Renal pelvis (tissue), 4 donors: ENCODE data around the gene PDE9A. TPM values are rescaled to one million over a fixed set of nuclear protein-coding genes. Genes with fewer than 3 reads are reported as not detected.

Experiments
- DNase-seq: peaks from one replicate; pipeline ENCODE4 v3.0.0-alpha.2; 2013
- polyA plus RNA-seq, 3 donors: library from polyadenylated mRNA; unstranded; fragments of 120-200 nt; gene quantifications; one replicate each; pipeline ENCODE4 v1.2.1, GENCODE V29; 2013; ENCODE audit not compliant: insufficient read length in 3 of 3

PDE9A gene
- polyA plus RNA-seq, 3 donors: 37.3 to 45.5 (median 44.0) TPM

DNA sequence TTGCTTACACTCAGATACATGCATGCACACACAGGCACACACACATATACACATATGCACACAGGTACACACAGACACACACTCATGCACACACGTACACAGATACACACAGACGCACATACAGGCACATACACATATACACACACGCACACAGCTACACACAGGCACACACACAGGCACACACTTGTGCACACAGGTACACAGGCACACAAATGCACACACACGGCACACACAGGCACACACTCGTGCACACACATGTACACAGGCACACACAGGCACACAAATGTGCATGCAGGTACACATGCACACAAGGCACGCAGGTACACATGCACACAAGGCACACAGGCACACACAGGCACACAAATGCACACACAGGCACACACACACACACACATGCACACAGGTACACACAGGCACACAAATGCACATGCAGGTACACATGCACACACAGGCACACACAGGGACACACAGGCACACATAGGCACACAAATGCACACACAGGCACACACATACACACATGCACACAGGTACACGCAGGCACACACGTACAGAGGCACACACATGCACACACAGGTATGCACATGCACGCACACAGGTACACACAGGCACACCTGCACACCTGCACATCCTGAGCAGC lies 115.9 kb downstream of the PDE9A start:
- no peak for DNase-seq

DNA sequence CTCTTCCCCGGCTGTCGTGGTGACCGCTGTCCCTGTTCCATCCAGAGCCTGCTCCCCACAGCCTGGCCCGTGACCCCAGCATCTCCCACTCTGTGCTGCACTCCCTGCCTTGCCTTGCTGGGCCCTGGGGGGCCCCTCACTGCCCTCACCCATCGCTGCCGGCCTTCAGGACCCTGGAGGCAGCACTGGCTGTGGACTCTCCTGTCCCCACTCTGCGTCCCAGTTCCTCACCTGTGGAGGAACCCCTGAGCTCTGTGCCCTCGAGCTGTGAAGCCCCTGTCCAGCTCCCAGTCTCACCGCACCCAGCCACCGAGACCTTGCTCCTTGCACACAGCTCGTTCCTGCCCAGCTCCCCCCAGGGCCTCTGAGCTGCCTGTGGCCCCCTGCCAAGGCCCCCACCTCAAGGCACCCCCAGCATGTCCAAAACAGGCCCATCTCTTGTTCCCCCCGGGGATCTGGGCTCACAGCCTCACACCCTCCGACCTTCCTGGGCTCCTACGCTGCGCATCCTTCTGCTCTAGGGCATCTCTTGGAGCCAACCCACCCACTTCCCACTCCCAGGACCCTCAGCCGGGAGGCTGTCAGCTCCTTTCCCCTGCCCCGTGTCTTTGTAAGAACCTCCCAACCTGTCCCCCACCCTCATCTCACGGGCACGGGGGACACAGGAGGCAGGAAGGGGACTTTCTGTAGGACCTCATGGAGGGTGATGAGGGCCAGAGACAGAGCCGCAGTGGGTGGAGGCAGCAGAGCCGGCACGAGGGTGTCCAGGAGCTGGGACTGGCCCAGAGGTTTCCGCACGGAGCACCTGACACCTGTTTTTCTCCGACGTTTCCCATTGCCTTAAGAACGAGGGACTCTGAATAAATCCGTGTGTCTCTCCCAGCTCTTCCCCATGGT lies 116.6 kb downstream of the PDE9A start:
- no peak for DNase-seq

DNA sequence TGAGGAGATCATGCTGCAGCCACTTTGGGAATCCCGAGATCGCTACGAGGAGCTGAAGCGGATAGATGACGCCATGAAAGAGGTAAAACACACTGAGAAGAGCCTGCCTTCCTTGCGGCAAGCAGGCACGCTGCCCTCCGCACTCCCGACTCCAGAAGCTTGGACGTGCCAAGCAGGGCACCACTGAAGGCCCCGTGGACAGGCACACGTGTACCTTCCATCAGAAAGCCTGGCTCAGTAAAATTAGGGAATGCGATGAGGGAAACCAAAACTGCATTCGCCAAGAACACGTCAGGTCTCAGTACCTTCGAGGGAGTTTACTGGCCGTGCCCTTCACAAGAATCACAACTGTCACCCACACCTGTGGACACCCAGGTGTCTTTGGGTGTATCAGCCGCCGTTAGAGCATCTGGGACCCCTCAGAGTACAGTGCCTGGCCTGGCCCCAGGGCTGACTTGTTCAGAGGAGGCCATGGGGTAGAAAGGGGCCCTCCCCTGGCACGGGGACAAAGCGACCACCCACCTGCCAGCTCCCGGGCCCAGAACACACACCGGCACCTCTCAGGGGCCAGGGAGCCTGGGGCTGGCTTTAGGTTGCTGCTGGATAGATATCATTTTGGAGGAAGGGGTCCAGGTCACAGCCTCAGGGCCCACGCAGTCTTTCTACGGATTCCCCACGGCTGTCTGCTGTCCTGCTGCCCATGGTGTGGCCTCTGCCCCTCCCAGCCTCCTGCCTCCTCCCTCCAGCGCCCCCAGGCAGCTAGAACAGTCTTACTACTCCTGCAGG lies 117.5 kb downstream of the PDE9A start:
- no peak for DNase-seq

DNA sequence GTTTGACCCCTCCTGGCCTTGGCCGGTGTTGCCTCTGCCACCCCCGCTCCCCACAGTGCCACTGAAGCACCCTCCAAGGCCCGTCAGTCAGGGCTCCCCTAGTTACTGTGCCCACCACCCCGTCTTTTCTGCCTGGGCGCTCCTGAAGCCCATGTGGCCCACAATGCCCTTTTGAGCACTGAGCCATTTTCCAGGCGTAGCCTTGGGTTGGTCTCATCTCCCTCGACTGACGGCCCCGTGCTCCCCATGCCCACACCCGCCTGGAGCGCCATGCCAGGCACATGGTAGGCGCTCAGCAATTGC lies 118.0 kb downstream of the PDE9A start:
- DNase-seq: no peak

DNA sequence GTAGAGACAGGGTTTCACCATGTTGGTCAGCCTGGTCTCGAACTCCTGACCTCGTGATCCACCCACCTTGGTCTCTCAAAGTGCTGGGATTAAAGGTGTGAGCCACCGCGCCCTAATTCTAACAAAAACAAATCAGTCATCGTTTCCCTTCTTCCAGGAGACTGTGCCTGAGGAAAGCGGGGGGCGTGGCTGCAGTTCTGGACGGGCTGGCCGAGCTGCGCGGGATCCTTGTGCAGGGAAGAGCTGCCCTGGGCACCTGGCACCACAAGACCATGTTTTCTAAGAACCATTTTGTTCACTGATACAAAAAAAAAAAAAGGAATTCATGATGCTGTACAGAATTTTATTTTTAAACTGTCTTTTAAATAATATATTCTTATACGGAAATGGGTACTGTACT lies 121.7 kb downstream of the PDE9A start:
- no peak for DNase-seq

DNA sequence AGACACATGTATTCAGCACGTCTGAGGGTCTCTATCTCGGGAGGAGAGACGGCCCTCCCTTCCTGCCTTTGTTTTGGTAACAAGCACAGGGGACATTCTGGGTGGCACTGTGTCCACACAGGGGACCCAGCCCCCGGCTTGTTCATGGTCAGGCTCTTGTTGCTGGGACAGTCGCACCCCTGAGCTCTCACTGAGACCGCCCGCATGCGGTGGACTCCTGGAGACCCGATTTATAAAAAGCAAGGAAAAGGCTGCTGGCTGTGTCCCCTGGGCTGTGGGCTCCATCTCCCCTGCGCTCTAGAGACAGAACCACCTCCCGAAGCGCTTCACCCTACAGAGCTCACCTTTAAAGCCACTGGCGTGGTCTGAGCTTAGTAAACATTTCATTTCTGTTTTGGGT lies 122.5 kb downstream of the PDE9A start:
- no peak for DNase-seq

DNA sequence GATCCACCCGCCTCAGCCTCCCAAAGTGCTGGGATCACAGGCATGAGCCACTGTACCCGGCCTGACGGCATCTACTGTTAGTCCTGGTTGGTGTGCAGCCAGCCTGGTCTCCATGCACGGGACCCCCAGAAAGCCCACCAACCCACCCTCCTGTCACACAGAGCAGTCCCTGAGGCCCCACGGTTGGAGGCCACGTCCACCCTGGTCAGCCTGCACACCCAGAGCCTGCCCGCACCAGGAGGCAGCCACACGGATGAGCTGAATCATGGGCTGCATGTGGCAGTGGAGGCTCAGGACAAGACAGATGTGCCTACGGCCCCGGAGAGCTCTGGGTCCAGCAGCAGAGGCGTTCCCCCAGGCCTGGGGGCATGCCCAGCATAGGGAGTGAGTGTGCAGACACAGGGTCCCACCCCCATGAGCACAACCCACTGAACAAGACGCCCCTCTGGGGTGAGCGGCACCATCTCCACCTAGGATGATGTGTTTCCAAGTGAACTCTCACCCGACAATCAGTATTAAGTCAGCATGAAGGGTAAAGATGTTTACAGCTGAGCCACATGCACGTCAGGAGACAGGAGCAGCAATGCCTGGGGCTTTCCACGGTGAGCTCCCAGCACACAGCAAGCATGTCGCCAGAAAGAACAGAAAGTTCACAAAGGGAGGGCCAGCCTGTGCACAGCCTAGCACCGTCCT lies 123.8 kb downstream of the PDE9A start:
- DNase-seq: no peak

DNA sequence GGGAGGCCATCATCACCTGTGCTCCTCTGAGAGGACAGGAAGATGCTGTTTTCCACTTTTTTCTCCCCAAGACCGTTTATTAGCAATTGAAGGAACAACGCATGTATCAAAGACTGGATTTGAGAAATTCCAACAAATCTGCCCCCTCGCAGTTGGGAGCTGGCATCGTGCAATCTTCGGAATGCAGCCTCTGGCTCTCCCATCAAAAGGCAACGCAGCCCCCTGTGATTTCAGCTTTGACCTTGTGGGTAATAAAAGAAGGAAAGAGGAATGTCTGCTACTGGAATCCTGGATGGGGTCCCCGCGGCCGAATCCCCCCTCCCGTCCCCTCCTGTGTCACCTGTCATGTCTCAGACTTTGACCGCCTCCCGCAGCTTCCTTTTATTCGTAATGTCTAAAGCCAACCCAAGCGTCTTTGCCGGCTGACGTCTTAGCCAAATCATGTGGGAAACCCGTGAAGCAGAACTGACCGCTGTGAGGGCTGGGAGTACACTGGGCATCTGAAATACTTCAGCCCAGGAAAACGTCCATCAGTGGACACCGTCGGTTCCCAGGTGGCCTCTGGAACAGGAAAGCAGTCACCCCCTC lies 124.4 kb downstream of the PDE9A start:
- DNase-seq: peak; percentile 68

DNA sequence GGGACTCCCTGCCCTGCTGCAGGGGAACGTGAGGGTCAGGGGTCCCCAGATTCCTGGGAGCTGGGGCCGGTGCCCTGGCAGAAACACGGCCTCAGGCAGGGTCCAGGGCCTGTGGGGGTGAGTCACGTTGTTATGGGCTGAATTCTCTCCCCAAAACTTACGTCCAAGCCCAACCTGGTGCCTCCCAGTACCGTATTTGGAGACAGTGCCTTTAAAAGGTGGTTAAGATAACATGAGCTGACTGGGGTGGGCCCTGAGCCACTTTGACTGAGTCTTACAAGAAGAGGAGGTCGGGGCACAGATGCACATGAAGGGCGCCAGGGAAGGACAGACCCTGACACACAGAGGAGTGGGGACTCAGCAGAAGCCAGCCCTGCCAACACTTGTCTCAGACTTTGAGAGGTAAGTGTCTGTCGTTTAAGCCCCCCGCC lies 126.0 kb downstream of the PDE9A start:
- DNase-seq: no peak

DNA sequence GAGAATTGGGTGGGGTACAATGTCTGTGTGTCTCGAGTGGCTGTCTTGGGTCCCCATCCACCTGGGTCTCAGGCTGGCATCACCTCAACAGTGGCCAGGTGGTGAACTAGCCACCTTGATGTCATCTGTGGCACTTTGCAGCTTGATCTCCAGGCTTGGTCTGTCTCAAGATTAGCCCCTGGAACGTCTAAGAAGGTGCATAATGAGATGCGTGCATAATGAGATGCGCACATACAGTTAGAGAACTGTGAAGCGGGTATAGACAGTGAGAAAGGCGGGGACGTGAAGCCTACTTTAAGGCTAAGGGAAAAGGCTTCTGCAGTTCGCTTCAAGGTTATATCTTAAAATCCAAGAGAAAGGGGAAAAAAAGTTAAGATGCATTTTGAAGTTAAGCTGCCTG lies 127.2 kb downstream of the PDE9A start:
- no peak for DNase-seq

DNA sequence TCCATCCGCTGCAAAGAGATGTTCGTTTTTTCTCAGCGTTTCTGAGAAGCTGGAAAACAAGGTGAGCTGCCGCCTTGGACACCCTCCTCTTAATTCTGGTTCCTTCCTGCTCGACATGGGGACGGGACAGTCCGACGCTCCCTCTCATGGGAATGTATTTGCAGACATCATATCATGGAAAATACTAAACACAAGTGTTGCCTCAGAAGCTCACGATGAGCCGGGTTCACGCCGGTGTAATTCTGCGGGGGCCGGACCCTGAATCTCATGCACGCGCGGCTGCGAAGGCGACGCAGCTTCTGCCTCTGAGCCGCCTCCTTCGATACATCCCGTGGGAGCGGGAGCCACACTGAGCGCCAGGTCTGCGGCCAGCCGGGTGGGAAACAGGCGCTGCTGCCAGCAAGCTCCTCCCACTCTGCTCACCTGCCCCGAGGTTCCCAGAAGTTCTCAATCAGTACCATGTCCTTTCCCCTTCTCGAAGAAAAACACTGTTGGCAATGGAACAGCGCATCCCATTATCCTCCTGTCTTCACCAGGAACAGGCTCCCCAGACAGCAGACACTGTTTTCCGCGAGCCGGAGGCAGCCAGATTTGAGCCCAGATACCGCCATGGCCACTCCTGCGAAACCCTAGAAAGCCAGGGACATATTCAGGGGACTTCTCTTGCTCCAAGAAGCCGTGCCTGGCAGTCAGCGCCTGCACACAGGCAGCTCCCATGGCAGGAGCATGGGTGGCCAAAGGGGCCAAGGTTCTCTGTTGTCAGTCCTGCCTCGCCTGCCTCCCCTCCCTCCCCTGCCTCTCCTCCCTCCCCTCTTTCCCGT lies 127.9 kb downstream of the PDE9A start:
- DNase-seq: no peak

DNA sequence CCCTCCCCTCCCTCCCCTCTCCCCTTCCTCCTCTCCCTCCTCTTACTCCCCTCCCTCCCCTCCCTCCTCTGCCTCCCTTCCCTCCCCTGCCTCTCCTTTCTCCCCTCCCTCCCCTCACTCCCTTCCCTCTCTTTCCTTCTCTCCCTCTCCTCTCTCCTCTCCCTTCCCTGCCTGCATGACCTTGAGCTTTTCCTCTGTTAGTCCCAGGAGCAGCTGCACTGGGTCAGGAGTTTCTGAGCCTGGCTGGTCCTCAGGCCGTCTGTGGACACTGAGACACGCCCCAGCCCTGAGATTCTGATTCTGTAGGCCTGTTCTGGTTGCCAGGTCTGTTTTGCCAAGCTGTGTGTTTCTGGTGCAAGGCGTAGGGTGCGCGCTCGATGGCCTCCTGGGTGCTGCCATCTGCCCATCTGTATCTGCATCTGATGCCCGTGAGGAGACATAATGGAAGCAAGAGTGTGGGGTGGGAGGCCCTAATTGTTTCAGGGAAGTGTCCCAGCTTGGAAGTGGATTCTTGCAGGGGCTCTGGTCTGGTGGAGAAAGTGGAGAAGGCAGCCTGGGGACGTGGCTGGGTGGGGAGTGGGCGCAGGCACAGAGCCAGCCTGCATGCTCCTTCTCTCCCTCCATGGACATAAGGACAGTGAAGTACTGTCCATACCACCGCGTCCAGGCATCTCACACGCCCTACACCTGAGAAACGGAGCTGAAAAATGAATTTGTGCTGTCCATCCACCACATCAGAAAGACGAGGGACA lies 128.7 kb downstream of the PDE9A start:
- no peak for DNase-seq

DNA sequence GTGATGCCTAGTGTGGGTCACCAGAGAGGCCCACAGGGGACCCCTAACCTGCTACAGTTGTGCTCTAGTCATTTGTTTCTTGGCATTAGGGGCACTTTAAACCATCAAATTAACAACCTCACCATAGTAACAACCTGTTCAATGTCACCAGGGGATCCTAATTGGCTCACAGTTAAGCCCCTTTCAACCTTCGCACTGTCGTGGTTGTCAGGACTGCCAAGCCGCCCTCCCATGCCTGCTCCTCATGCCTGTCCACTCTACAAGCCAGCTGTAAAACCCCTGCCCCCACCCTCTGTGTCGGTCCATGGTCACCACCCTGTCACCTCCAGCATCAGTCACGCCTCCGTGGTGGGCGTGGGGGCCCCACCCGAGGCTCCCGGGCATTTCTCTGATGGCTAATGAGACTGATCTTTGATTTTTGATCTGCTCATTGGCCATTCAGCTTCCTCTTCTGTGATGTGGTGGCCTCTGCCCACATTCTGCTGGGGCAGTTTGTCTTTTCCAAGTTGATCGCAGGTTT lies 129.4 kb downstream of the PDE9A start:
- DNase-seq: no peak

DNA sequence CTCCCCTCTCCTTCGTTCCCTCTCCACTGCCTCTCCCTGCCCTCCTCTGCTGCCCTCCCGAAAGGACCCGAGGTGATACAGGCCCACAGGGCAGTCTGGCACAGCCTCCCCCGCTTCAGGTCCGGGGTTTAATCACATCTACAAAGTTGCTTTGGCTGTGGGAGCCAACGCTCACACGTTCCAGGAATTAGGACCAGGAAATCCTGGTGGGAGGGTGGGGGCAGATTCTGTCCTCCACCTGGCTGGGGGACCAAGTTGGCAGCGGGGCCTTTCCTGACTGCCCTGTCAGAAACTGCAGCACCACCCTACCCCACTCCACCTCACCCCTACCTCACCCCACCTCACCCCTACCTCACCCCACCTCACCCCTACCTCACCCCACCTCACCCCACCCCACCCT lies 130.9 kb downstream of the PDE9A start:
- no peak for DNase-seq

DNA sequence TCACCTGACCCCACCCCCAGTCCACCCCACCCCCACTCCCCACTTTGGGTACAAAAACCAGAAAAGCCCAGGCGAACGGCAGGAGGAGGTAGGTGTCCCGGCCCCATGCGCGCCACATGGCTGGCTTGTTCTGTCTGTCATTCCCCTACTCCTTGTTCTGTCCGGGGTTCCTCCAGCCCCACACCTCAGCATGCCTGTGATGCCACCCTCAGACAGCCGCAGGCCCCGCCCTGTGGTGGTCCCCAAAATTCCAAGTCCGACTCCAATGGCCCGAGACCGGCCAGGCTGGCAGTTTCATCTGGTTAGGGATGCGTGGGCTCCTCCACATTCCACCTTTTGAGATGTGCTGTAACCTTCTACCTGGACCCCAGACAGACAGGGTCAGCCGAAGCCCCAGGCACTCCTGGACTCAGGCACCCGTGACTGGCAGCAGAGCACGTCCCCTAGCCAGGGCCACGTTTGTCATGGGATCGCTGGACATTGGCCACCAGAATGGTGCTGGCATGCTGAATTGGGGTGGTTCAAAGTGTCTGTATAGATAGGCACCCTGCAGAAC lies 131.6 kb downstream of the PDE9A start:
- DNase-seq: no peak

DNA sequence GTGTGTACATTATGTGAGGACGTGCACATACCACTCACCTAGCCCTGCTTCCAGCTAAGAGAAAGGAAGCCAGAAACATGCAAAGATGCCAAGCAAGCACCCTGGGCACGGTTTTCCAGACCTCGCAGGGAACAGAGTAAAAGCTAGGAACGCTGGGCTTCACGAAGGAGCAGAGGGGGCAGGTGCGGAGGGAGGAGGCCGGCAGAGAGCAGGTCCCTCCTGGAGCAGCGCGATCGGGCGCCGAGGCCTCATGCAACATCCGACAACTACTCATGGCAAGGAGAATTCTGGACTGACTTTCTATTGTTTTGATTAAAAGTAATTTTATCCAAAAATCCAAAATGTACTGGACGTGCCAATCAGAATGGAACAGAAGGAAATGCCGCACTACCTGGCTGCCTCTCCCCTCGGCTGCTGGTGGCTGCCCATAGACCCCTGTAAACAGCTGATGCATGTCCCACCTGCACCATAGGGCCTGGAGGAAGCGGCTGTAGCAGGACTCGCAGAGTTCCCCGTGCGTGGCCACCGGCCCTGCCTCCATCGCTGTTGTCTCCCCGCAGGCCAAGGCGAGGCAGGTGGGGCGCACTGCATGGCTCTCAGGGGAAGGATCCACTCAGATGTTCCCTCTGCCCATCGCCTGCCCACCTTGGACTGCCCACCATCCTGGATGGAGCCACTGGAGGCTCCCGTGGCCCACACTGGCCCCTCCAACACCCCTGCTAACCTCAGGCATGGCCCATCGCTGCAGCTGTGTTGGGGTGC lies 132.4 kb downstream of the PDE9A start:
- DNase-seq: no peak

DNA sequence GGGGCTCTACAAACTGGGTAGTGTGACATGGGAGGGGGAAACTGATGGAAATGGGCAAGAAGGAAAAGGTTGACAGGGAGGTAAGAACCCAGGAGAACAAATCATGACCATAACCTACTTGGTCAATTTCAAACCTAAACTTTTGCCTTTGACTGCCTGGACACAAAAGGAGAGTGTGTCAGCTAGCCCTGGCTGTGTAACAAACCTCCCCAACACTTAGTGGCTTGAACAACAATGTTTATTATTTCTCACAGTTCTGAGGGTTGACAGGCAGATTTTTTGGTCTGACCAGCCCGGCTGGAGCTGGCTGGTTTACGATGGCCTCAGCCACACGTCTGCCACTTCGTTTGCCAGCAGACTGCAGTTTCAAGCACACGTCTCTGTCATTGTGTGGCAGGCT lies 133.5 kb downstream of the PDE9A start:
- no peak for DNase-seq

DNA sequence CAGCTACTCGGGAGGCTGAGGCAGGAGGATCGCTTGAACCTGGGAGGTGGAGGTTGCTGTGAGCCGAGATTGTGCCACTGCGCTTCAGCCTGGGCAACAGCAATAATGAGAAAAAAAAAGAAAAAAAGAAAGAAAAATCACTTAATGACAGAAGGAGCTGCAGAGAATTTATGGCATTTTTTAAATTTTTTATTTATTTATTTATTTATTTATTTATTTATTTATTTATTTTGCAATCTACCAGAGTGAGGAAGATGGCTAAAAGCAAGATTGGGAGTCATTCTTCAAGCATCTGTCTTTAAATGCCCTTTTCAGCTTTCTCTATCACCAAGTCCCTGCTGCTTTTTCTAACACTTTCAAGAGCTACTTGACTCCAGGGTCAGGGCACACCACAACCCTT lies 134.2 kb downstream of the PDE9A start:
- no peak for DNase-seq
